ENCODE results near the gene MEIS1. TPM values are rescaled to one million over a fixed set of nuclear protein-coding genes. Genes with fewer than 3 reads are reported as not detected.
A peak's percentile ranks its signal among the peaks of the same experiment; 100 is the strongest.

The MEIS1 gene
- total and polyA plus RNA-seq, 12 donors: 24.8 to 63.8 (median 38.6) TPM

DNA sequence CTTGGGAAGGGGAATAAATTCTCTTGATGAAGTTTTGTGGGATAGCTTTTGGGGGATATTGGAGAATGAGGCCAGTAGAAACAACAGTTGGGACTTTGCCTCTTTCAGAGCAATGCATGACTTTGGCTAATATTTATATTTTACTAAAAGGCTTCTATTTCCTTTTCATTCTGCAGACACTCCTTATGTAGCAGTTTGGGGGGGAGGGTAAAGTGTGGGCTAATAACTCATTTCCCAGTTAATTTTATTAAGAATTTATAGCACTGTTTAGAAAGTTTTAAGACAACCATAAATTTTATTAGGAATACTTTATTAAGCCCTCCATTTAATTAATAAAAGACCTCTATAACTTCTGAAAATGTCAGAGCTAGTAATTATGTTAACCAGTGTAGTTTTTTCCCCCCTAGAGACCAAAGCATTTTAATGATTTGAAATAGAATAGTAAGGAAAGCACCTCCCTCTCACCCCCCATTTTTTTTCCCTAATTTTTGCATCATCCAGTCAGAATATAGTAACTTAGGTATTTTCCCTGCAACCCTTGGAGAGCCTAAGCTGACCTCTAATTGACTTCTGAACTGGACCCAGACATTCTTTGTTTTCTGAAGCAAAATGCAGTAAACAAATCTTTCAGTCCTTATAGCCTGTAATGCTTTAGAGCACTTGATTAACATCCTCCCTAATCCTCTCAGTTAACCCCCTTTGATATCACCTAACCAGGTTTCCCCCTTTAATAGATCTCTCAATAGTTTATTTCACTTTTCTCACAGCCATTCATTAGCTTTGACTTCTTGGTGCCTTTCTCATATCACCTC is 5.0 kb upstream of the MEIS1 start:
- H3K4me1 ChIP-seq: peaks cover 0 to 20% (median 12%) of the 10 kb centered on the region in 9 donors
- H3K27ac ChIP-seq: no peak overlapping the region
- H3K27me3 ChIP-seq: peaks cover 0 to 99% (median 38%) of the 10 kb centered on the region in 7 donors
- no peaks in the 10 kb centered on the region for H3K36me3 ChIP-seq
- DNase-seq: no peak
- intact Hi-C loops (cut with DNase I): loop anchor here in 9 of 10 donors (2.0 to 10.0 kb wide), 21 partner anchors 67 to 1605 kb away; partner anchors contain the start of gene ETAA1 (in 2 of the 9)
- TF ChIP-seq, protein P1, sequence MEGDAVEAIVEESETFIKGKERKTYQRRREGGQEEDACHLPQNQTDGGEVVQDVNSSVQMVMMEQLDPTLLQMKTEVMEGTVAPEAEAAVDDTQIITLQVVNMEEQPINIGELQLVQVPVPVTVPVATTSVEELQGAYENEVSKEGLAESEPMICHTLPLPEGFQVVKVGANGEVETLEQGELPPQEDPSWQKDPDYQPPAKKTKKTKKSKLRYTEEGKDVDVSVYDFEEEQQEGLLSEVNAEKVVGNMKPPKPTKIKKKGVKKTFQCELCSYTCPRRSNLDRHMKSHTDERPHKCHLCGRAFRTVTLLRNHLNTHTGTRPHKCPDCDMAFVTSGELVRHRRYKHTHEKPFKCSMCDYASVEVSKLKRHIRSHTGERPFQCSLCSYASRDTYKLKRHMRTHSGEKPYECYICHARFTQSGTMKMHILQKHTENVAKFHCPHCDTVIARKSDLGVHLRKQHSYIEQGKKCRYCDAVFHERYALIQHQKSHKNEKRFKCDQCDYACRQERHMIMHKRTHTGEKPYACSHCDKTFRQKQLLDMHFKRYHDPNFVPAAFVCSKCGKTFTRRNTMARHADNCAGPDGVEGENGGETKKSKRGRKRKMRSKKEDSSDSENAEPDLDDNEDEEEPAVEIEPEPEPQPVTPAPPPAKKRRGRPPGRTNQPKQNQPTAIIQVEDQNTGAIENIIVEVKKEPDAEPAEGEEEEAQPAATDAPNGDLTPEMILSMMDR (IDR thresholded peaks at IDR 0.05): no peak
- no peaks in the 10 kb centered on the region for H3K9me3 ChIP-seq
- no peak for ATAC-seq
- no peak overlapping the region for H3K4me3 ChIP-seq

DNA sequence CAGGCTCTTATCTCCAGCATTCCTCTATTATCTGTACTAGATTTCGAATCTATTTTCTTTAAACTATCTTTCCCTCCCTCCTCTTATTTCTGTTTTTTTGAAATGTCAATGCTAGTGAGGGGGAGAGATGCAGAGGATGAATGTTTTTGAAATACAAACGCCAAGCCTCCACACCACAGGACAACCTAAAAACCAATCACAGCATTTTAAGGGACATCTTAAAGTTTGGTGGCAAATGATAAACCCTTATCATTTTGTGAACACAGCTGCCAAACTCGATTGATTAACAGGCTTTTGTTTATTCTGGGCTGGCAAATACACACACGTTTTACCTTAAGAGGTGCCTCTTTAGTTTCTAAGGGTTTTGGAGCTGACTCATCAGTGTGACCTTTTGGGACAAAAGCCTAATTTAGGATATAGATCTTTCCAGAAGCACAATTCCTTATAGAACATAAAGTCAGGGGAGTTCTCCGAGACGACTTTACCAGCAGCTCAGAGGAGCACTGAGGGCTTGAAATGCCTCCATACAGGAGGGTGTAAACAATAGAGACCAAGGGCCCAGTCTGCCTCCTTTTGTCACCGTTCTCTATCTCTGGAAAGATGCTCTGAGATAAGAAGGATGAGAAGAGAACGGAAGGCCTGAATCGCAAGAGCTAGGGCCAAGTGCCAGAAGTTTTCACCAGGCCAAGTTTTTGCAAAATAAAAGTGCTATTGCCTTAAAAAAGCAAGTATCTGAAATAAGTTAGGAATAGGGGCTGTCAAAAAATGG is 4.2 kb upstream of the MEIS1 start:
- DNase-seq: no peak
- peaks cover 0 to 99% (median 30%) of the 10 kb centered on the region in 7 donors for H3K27me3 ChIP-seq
- no peak overlapping the region for H3K4me3 ChIP-seq
- H3K36me3 ChIP-seq: no peaks in the 10 kb centered on the region
- H3K9me3 ChIP-seq: no peaks in the 10 kb centered on the region
- intact Hi-C loops (cut with DNase I): loop anchor here in 8 of 10 donors (2.0 to 10.0 kb wide), 14 partner anchors 67 to 1604 kb away; partner anchors contain the start of gene ETAA1 (in 2 of the 8)
- ATAC-seq: no peak
- TF ChIP-seq, protein P1 (IDR thresholded peaks at IDR 0.05): no peak
- peaks cover 0 to 22% (median 11%) of the 10 kb centered on the region in 9 donors for H3K4me1 ChIP-seq
- H3K27ac ChIP-seq: no peak overlapping the region
- WGBS, 2 donors: 61 to 69% methylated on average over 9 of the region's 9 CpGs

DNA sequence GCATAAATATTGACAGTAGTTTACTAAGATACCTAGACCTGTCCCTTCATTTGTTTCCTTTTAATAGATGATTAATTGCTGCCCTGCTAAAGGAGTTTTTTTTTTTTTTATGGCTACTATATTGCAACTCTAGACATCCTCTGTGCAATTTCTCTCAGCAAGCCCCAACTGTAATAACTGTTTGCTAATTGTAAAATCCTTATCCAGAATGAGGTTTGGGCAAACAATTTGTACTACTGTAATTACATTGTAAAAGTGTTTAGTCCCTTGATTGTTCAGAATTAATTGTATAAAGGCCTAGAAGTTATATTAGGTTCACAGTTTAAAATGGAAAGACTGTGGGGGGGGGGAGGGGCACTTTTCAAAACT is 3.7 kb upstream of the MEIS1 start:
- Histone ChIP-seq H3K4me1 (peaks cover 0 to 24% (median 5%) of the 10 kb centered on the region in 9 donors), H3K9me3 (no peaks in the 10 kb centered on the region), H3K36me3 (no peaks in the 10 kb centered on the region), H3K27me3 (peaks cover 0 to 99% (median 25%) of the 10 kb centered on the region in 7 donors), H3K4me3 (no peak overlapping the region), H3K27ac (no peak overlapping the region)
- intact Hi-C loops (cut with DNase I): loop anchor here in 8 of 10 donors (2.0 to 10.0 kb wide), 14 partner anchors 66 to 1604 kb away; partner anchors contain the start of gene ETAA1 (in 2 of the 8)
- DNase-seq: no peak
- TF ChIP-seq, protein P1 (IDR thresholded peaks at IDR 0.05): no peak
- no peak for ATAC-seq

DNA sequence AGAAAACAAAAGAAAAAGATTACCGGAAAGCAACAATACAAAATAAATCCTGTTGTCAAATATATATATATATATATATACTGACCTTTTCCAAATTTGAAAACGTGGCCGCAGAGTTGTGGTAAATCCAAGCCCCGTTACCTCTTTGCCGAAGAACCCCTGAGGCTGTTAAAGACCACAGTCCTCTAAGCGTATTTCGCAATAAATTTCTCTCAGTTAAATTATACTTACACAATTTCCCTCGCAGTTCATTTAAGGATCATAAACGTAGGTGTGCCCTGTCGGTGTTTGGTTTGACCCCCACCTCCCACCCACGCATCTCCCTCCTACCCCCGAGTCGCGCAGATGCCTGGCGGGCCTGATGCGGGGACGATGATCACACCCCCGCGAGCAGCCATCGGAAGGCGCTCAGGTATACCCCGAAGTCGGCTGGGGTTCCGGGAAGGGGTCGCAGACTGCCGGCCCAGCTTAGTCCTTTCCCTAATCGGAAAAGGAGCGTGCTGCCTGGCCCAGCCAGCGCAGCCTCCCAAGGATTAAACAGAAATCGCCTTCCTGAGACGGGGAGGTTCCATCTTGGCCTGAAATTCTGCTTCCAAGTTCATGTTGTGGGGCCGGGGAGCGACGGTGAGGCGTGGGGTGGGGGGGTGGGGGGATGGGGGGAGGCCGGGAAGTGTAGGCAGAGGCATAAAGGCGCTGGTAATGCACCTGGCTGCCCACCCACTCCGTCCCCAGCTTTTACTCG is 2.9 kb upstream of the MEIS1 start:
- Histone ChIP-seq H3K4me1 (peaks cover 0 to 27% (median 0%) of the 10 kb centered on the region in 9 donors), H3K9me3 (no peaks in the 10 kb centered on the region), H3K36me3 (no peaks in the 10 kb centered on the region), H3K27me3 (peaks cover 0 to 99% (median 17%) of the 10 kb centered on the region in 7 donors), H3K4me3 (peak overlapping the region in 4 of 10 donors; percentile 60 to 86 (median 80)), H3K27ac (no peak overlapping the region)
- peak in 1 of 2 donors; percentile 15 for DNase-seq
- no peak for ATAC-seq
- intact Hi-C loops (cut with DNase I): loop anchor here in 8 of 10 donors (2.0 to 10.0 kb wide), 15 partner anchors 65 to 1603 kb away; partner anchors contain the start of gene ETAA1 (in 2 of the 8)
- TF ChIP-seq, protein P1 (IDR thresholded peaks at IDR 0.05): no peak
- 35 to 39% methylated on average over 39 of the region's 39 CpGs for WGBS, 2 donors
